GM08714 (cell line): ENCODE measurements around the gene CDH11.

Experiments
- H3K4me3 ChIP-seq: fragments of 200-500 bp; sonication (Bioruptor generic); 2 replicates; pipeline ENCODE4 v1.5.1; 2014; ENCODE audit warnings: mild to moderate bottlenecking, low read length, inconsistent platforms
- ZNF274 ChIP-seq: IDR thresholded peaks from 2 replicates; pipeline ENCODE4 v1.6.1; 2012; ENCODE audit warnings: mild to moderate bottlenecking, low read depth, low read length

Gene CDH11

DNA sequence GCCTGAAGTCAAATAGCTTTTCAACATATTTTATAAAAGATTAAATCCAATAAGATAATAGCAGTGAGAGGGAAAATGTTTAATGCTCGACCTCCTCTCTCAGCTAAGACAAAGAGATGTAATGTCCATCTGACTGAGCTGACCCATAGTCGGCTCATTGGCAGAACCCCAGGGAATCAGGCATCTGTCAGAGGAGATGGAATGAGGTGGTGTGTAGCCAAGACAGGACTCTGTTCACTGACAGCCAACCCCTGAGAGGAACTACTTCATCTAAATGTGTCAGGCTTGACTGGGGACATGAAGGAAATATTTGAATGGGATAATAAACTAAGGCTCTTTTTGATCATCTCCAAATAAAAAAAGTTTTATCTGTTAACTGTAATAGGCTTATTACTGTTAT, 188.0 kb downstream of the CDH11 start:
- H3K4me3 ChIP-seq = no peak overlapping the region
- no peak for TF ChIP-seq ZNF274

DNA sequence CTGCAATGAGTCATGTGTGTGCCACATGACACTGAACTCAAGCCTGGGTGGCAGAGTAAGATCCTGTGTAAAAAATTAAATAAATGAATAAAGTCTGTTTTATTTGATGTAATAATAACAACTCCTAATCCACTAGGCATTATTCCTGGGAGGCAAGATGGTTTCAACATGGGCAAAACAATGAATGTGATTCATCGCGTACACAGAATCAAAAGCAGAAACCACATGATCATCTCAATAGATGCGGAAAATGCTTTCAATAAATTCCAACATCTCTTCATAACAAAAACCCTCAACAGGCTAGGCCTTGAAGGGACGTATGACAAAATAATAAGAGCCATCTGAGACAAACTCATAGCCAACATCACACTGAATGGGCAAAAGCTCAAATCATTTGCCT, 195.4 kb downstream of the CDH11 start:
- no peak overlapping the region for H3K4me3 ChIP-seq
- no peak for TF ChIP-seq ZNF274

DNA sequence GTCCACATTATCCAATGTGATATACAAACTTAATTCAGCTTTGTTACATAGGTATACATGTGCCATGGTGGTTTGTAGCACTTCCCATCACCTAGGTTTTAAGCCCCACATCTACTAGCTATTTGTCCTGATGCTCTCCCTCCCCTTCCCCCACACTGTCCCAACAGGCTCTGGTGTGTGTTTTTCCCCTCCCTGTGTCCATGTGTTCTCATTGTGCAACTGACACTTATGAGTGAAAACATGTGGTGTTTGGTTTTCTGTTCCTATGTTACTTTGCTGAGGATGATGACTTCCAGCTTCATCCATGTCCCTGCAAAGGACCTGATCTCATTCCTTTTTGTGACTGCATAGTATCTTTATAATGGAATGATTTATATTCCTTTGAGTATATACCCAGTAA, 196.7 kb downstream of the CDH11 start:
- TF ChIP-seq ZNF274 = no peak
- no peak overlapping the region for H3K4me3 ChIP-seq

DNA sequence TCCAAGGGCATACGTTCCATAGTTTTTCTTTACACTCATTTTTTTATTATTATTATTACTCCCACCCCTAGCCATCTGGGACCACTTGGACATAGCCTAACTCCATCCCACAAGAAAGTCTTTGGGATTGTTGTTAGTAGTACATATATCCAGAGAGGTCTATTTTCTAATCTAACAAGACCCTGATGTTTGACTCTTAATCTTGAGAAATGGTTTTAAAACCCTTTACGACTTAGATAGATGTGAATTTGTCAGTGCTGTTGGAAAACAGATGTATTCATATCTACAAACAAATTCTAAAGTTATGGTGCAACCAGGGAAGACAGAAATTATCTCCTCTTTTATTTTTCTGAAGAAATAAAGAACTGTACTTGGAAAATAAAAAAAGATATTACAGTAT, 197.8 kb downstream of the CDH11 start:
- TF ChIP-seq ZNF274 = no peak
- H3K4me3 ChIP-seq = no peak overlapping the region

DNA sequence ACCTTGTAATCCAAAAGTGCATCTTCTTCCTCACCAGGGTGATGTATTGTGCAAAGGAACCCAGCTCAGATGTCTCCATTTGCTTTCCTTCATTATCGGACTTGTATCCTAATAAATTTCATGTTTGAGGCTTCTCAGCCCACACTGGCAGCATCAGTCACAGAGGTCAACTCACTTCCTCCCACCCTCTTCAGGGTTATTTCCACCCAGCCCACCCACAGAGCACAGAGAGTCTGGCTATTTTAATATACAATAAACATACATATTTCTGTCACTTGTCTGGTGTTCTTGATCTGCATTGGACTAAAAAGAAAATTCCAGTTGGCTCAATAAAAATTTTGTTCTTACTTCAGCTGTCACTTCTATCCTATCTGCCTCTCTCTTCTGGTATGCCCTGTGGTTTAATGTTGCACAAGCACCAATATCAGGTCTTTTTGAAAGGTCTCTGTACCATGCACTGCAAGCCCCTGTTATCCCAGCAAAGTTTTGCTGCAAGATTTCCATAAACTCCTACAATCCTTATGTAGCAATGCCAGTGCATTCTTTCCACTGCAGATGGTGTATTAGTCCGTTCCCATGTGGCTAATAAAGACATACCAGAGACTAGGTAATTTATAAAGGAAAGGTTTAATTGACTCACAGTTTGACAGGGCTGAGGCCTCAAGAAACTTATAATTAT, 201.8 kb downstream of the CDH11 start:
- no peak for TF ChIP-seq ZNF274
- H3K4me3 ChIP-seq = no peak overlapping the region

DNA sequence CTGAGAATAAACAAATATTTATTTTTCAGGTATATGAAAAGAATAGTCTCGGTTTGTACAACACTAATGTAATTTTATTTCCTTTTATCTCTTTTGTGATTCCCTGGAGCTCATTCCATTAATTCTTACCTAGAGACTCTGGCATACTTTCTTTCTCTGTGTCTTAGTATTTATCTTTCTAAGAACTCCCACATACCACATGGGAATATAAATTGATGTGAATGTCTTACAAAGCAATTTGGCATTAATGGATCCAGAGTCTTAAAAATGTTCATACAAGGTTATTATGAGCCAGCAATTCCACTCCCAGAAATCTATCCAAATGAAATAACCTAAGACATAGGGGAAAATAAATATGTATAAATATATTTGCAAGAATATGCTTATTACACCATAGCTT, 202.7 kb downstream of the CDH11 start:
- H3K4me3 ChIP-seq = no peak overlapping the region
- TF ChIP-seq ZNF274 = no peak

DNA sequence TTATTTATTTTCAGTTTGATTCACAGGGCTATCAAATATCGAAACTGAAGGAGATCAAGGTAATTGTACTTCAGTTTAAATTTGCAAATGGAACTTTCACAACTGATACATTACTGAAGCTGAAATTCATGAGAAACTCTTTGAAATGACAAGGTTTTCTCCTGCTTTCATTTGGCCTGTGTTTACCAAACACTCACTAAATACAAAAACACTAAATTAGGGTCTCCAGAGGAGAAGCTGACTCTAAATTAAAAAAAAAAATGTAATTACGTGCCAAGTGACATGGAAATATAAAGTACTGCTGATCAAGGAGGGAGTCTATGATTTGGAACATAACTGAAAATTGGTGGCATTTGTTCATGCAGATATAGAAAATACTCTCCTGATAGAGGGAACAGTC, 205.8 kb downstream of the CDH11 start:
- no peak overlapping the region for H3K4me3 ChIP-seq
- no peak for TF ChIP-seq ZNF274

DNA sequence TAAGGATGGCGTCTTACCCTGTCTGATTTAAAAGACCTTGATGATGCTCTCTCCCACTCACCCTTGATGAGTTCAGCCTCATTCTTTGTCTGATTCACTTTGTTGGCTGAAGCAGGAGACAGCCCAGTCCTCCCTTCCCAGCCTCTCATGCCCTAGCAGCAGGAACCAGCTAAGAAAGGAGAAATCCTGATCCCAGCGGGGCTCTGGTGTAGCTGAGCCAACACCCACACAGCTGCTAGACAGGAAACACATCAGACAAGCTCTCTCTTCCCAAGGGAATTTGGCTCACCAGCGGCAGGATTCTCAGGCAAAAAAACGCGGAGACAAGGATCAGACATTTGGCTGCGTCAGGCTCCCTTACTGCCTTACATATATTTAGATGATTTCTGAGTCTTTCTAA, 211.5 kb downstream of the CDH11 start:
- no peak for TF ChIP-seq ZNF274
- no peak overlapping the region for H3K4me3 ChIP-seq

DNA sequence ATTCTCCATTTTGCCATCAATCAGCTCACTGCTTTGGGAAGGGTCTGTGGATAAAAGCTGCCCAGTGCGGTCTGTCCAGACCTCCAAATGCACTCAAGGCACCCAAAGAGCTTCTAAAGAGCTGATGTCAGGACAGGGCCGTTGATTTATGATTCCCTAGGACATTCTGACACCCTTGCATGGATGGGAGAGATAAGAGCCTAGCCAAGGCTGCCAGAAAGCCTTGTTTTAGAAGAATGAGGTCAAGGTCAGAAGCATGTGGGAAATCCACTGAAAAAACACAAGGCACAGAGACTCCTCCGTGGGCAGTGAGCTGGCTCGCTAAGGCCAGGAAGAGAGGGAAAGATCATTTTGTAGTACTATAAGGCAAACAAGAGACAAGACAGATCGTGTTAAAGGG, 214.0 kb downstream of the CDH11 start:
- no peak for TF ChIP-seq ZNF274
- no peak overlapping the region for H3K4me3 ChIP-seq

DNA sequence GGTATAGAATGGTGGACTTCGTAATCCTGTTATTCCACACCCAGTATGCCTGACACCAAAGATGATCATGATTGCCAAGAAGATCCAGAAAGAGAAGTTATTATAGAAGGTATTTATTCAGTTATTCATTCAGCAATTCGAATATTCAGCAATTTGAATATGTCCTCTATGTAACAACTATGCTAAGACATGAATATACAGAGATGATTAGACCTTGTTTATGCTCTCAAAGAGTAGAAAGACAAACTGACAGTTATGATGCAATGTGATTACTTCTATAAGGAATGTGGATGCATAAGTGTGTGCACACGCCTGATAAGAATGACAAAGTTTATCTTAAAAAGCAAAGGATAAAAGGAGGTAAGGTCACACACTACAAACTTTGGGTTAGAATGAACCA, 218.1 kb downstream of the CDH11 start:
- no peak for TF ChIP-seq ZNF274
- H3K4me3 ChIP-seq = no peak overlapping the region

DNA sequence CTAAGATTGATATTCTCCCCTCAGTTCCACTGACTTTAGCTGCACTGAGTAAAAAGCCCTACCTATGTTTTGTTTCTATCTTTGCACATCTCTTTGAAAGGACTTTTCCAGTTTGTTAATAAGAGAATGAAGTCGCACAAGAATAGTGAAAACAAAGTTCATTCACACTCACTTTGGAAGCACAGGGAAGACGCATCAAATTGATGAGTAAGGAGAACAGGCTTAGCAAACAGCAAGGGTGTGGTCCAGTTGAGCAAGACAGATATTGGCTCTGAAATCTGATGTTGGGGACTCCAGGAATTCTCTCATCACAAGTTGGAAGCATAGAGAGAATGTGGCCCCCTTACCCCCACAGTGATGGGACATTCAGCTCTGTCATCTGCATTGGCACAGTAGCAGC, 221.3 kb downstream of the CDH11 start:
- no peak for TF ChIP-seq ZNF274
- no peak overlapping the region for H3K4me3 ChIP-seq

DNA sequence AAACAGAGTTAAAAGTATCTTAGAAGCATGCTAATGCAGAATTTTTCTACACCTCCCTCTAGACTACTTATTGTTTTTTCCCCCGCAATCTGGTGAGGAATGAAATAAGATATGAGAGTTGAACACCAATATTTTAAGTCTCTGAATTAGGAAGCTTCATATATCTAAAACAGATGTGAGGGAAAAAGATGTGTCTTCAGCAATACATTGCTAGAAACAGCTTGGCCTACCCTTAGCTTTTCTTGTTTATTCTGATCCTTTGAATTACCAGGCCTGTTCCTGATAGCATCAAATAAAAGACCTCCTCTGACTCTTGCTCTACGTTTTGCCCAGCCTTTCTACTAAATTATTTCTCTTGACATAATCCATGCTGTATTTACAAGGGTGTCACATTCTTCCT, 221.8 kb downstream of the CDH11 start:
- no peak overlapping the region for H3K4me3 ChIP-seq
- no peak for TF ChIP-seq ZNF274

DNA sequence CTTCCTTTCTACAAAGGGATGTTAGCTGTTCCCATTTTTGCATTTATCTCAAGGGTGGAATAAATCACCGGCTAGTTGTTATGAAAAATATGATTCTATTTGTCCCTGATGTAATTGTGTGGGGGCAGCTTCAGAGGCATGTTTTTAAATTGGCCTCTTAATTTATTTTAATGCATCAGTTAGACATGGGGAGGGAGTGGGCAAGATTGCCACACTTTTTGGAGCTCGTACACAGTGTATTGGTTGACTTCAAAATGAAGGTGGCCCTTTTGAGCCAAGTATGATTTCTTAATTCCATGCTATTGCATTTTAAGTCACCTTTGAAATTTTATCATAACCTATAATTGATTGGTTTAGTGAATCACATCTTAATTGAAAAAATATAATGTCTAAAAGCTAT, 223.7 kb downstream of the CDH11 start:
- no peak for TF ChIP-seq ZNF274
- H3K4me3 ChIP-seq = no peak overlapping the region
